CD4-positive, alpha-beta T cell treated with Interleukin-2 at 100 ng/mL for 4 hours (primary cell): Measurements from ENCODE around the gene TFAP2E.
A peak's percentile ranks its signal among the peaks of the same experiment; 100 is the strongest.

Experiments
- DNase-seq: peaks from one replicate; pipeline ENCODE4 v3.0.0-alpha.2; 2020; ENCODE audit warnings: low spot score

TFAP2E gene

GRCh38 chr1:35595684-35596083, 22.6 kb downstream of the TFAP2E start:
- no peak for DNase-seq

- no peak for DNase-seq
Observed at GRCh38 chr1:35597870-35598269, 24.8 kb downstream of the TFAP2E start.

- DNase-seq, result no peak
Observed at GRCh38 chr1:35598895-35599294, 25.8 kb downstream of the TFAP2E start.

GRCh38 chr1:35599411-35599810, 26.3 kb downstream of the TFAP2E start:
- no peak for DNase-seq

- DNase-seq, result no peak
Observed at GRCh38 chr1:35600593-35600992, 27.5 kb downstream of the TFAP2E start.

GRCh38 chr1:35603468-35603867, 30.4 kb downstream of the TFAP2E start:
- DNase-seq, result no peak

- no peak for DNase-seq
Observed at GRCh38 chr1:35603941-35604340, 30.8 kb downstream of the TFAP2E start.

GRCh38 chr1:35605071-35605866, 32.2 kb downstream of the TFAP2E start:
- no peak for DNase-seq

- no peak for DNase-seq
Observed at GRCh38 chr1:35605867-35606182, 32.7 kb downstream of the TFAP2E start.

GRCh38 chr1:35611655-35612054, 38.5 kb downstream of the TFAP2E start:
- DNase-seq, result no peak

GRCh38 chr1:35615440-35615839, 42.3 kb downstream of the TFAP2E start:
- DNase-seq, result no peak

GRCh38 chr1:35619237-35620121, 46.4 kb downstream of the TFAP2E start:
- DNase-seq, result no peak

- DNase-seq, result no peak
Observed at GRCh38 chr1:35622510-35623178, 49.5 kb downstream of the TFAP2E start.

GRCh38 chr1:35623832-35624231, 50.7 kb downstream of the TFAP2E start:
- no peak for DNase-seq

- no peak for DNase-seq
Observed at GRCh38 chr1:35629051-35629450, 55.9 kb downstream of the TFAP2E start.

- no peak for DNase-seq
Observed at GRCh38 chr1:35631396-35631795, 58.3 kb downstream of the TFAP2E start.

GRCh38 chr1:35633547-35633946, 60.4 kb downstream of the TFAP2E start:
- no peak for DNase-seq

GRCh38 chr1:35637401-35637809, 64.3 kb downstream of the TFAP2E start:
- peak; percentile 39 for DNase-seq

- DNase-seq, result no peak
Observed at GRCh38 chr1:35640380-35641232, 67.5 kb downstream of the TFAP2E start.

GRCh38 chr1:35641233-35641866, 68.2 kb downstream of the TFAP2E start, which contains the start of gene PSMB2:
Gene PSMB2, minus strand, starts transcription at chr1:35641526. Its CDS starts 94 bp downstream, at chr1:35641432.
- DNase-seq, result peak; percentile 96

GRCh38 chr1:35642471-35642955, 69.4 kb downstream of the TFAP2E start:
- no peak for DNase-seq
